ENCODE data around the gene MRPS18B.

GRCh38 chr6:30590509-30590908 lies 27.1 kb upstream of the MRPS18B start:
- TF ChIP-seq CTCF (IDR thresholded peaks at IDR 0.05) (no peak), EZH2 (IDR thresholded peaks at IDR 0.05; ENCODE audit: borderline replicate concordance, insufficient read depth, low read depth, low read length, poor library complexity, severe bottlenecking) (no peak)
